Measurements from ENCODE around the gene ROCK2. TPM values are rescaled to one million over a fixed set of nuclear protein-coding genes. Genes with fewer than 3 reads are reported as not detected.

Gene ROCK2
- total and polyA plus RNA-seq, 2 donors (not counting 1 experiment from before 2014, with no cell fraction given), result 2.3 to 30.2 TPM

- Histone ChIP-seq H3K36me3 (replicated peaks in 1 of 2; ENCODE audit: control extremely low read depth in 1 of 2, control insufficient read depth in 1 of 2, extremely low read depth in 1 of 2, insufficient read depth in 2 of 2, low read length in 1 of 2) (no peaks in the 10 kb centered on the region), H3K9me3 (ENCODE audit: control extremely low read depth in 1 of 3, control insufficient read depth in 2 of 3, insufficient read depth in 1 of 3, low read length in 2 of 3) (no peaks in the 10 kb centered on the region), H3K27me3 (replicated peaks in 1 of 4; ENCODE audit: control extremely low read depth in 1 of 4, control insufficient read depth in 3 of 4, insufficient read depth in 4 of 4, low read length in 3 of 4) (no peaks in the 10 kb centered on the region), H3K4me1 (ENCODE audit: control insufficient read depth in 2 of 2, insufficient read depth in 2 of 2, low read length in 2 of 2) (peaks cover 16 to 19% of the 10 kb centered on the region in 2 donors), H2AFZ (ENCODE audit: insufficient read depth, low read depth, low read length, poor library complexity, severe bottlenecking) (peak overlapping the region; percentile 89), H4K20me1 (ENCODE audit: control insufficient read depth, insufficient read depth, low read length, poor library complexity, severe bottlenecking) (peaks cover 10% of the 10 kb centered on the region), H3K4me2 (replicated peaks; ENCODE audit: low read depth, low read length, poor library complexity, severe bottlenecking) (peak overlapping the region; percentile 86), H3K9ac (ENCODE audit: low read length) (peak overlapping the region; percentile 88), H3K79me2 (ENCODE audit: control insufficient read depth, insufficient read depth, low read length) (peaks cover 9% of the 10 kb centered on the region), H3K4me3 (ENCODE audit: control extremely low read depth in 1 of 5, extremely low read depth in 1 of 5, insufficient read depth in 1 of 5, low read depth in 2 of 5, low read length in 4 of 5) (peak overlapping the region; percentile 1 to 91 (median 65)), H3K27ac (ENCODE audit: low read length in 2 of 2) (peak overlapping the region; percentile 42 to 64)
- Mint-ChIP-seq H3K27ac (peak overlapping the region; percentile 95), H3K4me1 (peaks cover 32% of the 10 kb centered on the region), H3K9me3 (ENCODE audit: insufficient read depth) (no peaks in the 10 kb centered on the region), H3K27me3 (no peaks in the 10 kb centered on the region), H3K4me3 (peak overlapping the region; percentile 86)
- TF ChIP-seq EZH2 (IDR thresholded peaks at IDR 0.05; ENCODE audit: borderline replicate concordance, insufficient read depth, low read depth, low read length, poor library complexity, severe bottlenecking), result no peak
- ATAC-seq (ENCODE audit: low read depth) (peak; percentile 48), DNase-seq (no peak)
- WGBS (ENCODE audit: insufficient coverage), result 3% methylated on average over 58 of the region's 58 CpGs
- ChIA-PET POLR2A (interaction anchor here (0.6 to 0.9 kb wide), 3 partner anchors 184 to 212 kb away, joined by 3 to 4 read pairs (median 4); partner anchors contain the start of gene SLC66A3), CTCF (interaction anchor here (0.6 to 3.0 kb wide), 5 partner anchors 29 to 212 kb away, joined by 3 to 8 read pairs (median 3); a partner anchor contains a TSS)
- intact Hi-C loops (cut with micrococcal nuclease), result loop anchor here (1.0 to 10.0 kb wide), 4 partner anchors 122 to 1370 kb away; partner anchors contain the start of genes E2F6, PDIA6, SLC66A3 and TRIB2
These were observed 681 bp upstream of the ROCK2 start for GRCh38 chr2:11344956-11345677.

GRCh38 chr2:11343650-11344341, 640 bp downstream of the ROCK2 start:
- peaks cover 22% of the 10 kb centered on the region for H3K79me2 ChIP-seq (ENCODE audit: control insufficient read depth, insufficient read depth, low read length)
- H3K4me3 ChIP-seq (ENCODE audit: control extremely low read depth in 1 of 5, extremely low read depth in 1 of 5, insufficient read depth in 1 of 5, low read depth in 2 of 5, low read length in 4 of 5), result peak overlapping the region; percentile 55 to 91 (median 81)
- H3K9ac ChIP-seq (ENCODE audit: low read length), result peak overlapping the region; percentile 88
- peaks cover 10% of the 10 kb centered on the region for H4K20me1 ChIP-seq (ENCODE audit: control insufficient read depth, insufficient read depth, low read length, poor library complexity, severe bottlenecking)
- intact Hi-C loops (cut with micrococcal nuclease), result loop anchor here (1.0 to 10.0 kb wide), 3 partner anchors 123 to 1371 kb away; partner anchors contain the start of genes E2F6, SLC66A3 and TRIB2
- no peak for TF ChIP-seq EZH2 (IDR thresholded peaks at IDR 0.05; ENCODE audit: borderline replicate concordance, insufficient read depth, low read depth, low read length, poor library complexity, severe bottlenecking)
- no peak for TF ChIP-seq CTCF (IDR thresholded peaks at IDR 0.05)
- Mint-ChIP-seq H3K4me3 (peak overlapping the region; percentile 99), H3K27me3 (no peaks in the 10 kb centered on the region), H3K4me1 (peaks cover 38% of the 10 kb centered on the region), H3K9me3 (ENCODE audit: insufficient read depth) (no peaks in the 10 kb centered on the region), H3K27ac (peak overlapping the region; percentile 97)
- DNase-seq (peak; percentile 52), ATAC-seq (ENCODE audit: low read depth) (peak; percentile 37)
- H3K27me3 ChIP-seq (replicated peaks in 1 of 4; ENCODE audit: control extremely low read depth in 1 of 4, control insufficient read depth in 3 of 4, insufficient read depth in 4 of 4, low read length in 3 of 4), result no peaks in the 10 kb centered on the region
- H3K9me3 ChIP-seq (ENCODE audit: control extremely low read depth in 1 of 3, control insufficient read depth in 2 of 3, insufficient read depth in 1 of 3, low read length in 2 of 3), result no peaks in the 10 kb centered on the region
- peak overlapping the region; percentile 95 for H3K4me2 ChIP-seq (replicated peaks; ENCODE audit: low read depth, low read length, poor library complexity, severe bottlenecking)
- WGBS (ENCODE audit: insufficient coverage), result under 1% methylated on average over 54 of the region's 55 CpGs
- H3K27ac ChIP-seq (ENCODE audit: low read length in 2 of 2), result peak overlapping the region in 1 of 2 donors; percentile 67
- ChIA-PET CTCF (interaction anchor here (0.9 to 3.0 kb wide), 3 partner anchors 10 to 211 kb away, joined by 3 to 8 read pairs (median 7); a partner anchor contains a TSS), POLR2A (interaction anchor here (0.8 to 1.1 kb wide), 3 partner anchors 122 to 189 kb away, joined by 3 to 4 read pairs (median 3); partner anchors contain the start of genes E2F6 and SLC66A3)
- H2AFZ ChIP-seq (ENCODE audit: insufficient read depth, low read depth, low read length, poor library complexity, severe bottlenecking), result peak overlapping the region; percentile 88
- H3K4me1 ChIP-seq (ENCODE audit: control insufficient read depth in 2 of 2, insufficient read depth in 2 of 2, low read length in 2 of 2), result peaks cover 16 to 19% of the 10 kb centered on the region in 2 donors
- no peaks in the 10 kb centered on the region for H3K36me3 ChIP-seq (replicated peaks in 1 of 2; ENCODE audit: control extremely low read depth in 1 of 2, control insufficient read depth in 1 of 2, extremely low read depth in 1 of 2, insufficient read depth in 2 of 2, low read length in 1 of 2)
